Measurements from ENCODE around the gene KCNN3.

DNA sequence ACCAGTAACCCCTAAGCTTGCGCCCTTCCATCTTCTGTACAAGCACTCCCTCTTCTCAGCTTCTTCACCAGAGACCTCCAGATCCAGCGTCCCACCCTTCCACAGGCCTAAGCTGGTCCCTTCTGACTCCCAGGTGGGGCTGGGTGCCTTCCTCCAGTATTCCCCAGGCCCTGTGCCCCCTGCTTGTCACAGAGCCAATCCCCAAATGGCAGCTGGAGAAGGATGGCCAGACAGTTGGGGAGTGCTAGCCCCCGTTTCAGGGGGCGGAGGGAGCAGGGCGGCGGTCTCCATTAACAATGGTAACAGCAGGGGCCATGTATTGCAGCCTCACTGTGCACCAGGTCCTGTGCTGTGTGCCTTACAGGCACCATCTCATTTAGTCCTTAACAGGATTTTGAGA lies 85.7 kb downstream of the KCNN3 start:
- TF ChIP-seq POLR2A (IDR thresholded peaks at IDR 0.05) = no peak
- TF ChIP-seq, protein P1, sequence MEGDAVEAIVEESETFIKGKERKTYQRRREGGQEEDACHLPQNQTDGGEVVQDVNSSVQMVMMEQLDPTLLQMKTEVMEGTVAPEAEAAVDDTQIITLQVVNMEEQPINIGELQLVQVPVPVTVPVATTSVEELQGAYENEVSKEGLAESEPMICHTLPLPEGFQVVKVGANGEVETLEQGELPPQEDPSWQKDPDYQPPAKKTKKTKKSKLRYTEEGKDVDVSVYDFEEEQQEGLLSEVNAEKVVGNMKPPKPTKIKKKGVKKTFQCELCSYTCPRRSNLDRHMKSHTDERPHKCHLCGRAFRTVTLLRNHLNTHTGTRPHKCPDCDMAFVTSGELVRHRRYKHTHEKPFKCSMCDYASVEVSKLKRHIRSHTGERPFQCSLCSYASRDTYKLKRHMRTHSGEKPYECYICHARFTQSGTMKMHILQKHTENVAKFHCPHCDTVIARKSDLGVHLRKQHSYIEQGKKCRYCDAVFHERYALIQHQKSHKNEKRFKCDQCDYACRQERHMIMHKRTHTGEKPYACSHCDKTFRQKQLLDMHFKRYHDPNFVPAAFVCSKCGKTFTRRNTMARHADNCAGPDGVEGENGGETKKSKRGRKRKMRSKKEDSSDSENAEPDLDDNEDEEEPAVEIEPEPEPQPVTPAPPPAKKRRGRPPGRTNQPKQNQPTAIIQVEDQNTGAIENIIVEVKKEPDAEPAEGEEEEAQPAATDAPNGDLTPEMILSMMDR (IDR thresholded peaks at IDR 0.05 in 8 of 11, conservative IDR thresholded peaks at IDR 0.05 in 3 of 11) = no peak
- no peak for TF ChIP-seq POLR2AphosphoS5 (IDR thresholded peaks at IDR 0.05)
